ENCODE results near the gene CAMK1D. TPM values are rescaled to one million over a fixed set of nuclear protein-coding genes. Genes with fewer than 3 reads are reported as not detected.

The CAMK1D gene
- total RNA-seq, 1 donor from 2014 or later, result 58.8 TPM

DNA sequence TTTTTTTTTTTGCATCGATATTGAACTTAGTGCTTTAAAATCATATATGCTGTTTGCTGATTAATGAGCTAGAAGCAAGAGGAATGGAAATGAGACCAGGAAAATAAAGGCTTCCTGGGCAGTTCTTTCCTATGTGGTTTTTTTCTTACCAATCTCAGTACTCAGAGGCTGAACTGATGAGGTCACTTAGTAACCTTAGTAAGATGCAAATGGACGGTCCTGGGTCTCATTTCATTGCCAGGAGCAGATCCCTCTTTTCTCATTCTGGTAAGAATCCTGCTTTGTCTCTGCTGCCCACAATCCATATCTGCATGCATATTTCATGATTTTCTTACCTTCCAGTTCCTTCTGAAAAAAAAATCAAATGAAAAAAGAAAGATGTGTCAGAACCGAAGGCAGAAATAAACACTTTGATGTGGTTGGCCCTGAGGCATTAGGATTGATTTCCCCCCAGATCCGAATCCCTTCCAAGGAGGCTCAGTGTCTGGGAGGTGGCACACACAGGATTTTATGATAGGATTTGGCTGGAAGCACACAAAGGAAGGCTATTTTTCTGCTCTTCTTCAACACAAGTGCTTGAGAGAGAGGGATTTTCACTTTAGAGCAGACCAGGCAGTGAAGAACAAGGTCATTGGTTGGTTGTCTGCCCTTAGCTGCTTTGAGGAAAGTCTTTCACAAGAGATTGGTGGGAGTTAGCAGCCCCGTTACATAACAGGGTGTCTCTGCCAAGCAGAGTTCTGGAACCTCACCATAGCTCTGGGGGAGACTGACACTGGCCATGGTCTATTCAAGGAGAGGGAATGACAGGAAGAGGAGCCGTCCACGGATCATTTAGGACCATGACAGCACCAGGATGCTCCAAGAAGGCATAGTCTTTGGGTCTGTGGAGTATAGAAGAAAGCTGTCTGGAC lies 150.0 kb downstream of the CAMK1D start:
- TF ChIP-seq, protein P1, sequence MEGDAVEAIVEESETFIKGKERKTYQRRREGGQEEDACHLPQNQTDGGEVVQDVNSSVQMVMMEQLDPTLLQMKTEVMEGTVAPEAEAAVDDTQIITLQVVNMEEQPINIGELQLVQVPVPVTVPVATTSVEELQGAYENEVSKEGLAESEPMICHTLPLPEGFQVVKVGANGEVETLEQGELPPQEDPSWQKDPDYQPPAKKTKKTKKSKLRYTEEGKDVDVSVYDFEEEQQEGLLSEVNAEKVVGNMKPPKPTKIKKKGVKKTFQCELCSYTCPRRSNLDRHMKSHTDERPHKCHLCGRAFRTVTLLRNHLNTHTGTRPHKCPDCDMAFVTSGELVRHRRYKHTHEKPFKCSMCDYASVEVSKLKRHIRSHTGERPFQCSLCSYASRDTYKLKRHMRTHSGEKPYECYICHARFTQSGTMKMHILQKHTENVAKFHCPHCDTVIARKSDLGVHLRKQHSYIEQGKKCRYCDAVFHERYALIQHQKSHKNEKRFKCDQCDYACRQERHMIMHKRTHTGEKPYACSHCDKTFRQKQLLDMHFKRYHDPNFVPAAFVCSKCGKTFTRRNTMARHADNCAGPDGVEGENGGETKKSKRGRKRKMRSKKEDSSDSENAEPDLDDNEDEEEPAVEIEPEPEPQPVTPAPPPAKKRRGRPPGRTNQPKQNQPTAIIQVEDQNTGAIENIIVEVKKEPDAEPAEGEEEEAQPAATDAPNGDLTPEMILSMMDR (IDR thresholded peaks at IDR 0.05), result no peak
- peaks cover 52% of the 10 kb centered on the region for H3K4me1 Mint-ChIP-seq
- no peak for DNase-seq
- no peak for ATAC-seq (ENCODE audit: low read depth)
- intact Hi-C loops (cut with micrococcal nuclease), result no loop called here
- H3K27me3 Mint-ChIP-seq, result no peaks in the 10 kb centered on the region
- H3K4me3 Mint-ChIP-seq, result no peak overlapping the region
- no peak overlapping the region for H3K27ac Mint-ChIP-seq
- no peaks in the 10 kb centered on the region for H3K9me3 Mint-ChIP-seq
- ChIA-PET POLR2A (no interaction called here), CTCF (no interaction called here)
- peaks cover 12% of the 10 kb centered on the region for H3K36me3 Mint-ChIP-seq (ENCODE audit: low read depth)

DNA sequence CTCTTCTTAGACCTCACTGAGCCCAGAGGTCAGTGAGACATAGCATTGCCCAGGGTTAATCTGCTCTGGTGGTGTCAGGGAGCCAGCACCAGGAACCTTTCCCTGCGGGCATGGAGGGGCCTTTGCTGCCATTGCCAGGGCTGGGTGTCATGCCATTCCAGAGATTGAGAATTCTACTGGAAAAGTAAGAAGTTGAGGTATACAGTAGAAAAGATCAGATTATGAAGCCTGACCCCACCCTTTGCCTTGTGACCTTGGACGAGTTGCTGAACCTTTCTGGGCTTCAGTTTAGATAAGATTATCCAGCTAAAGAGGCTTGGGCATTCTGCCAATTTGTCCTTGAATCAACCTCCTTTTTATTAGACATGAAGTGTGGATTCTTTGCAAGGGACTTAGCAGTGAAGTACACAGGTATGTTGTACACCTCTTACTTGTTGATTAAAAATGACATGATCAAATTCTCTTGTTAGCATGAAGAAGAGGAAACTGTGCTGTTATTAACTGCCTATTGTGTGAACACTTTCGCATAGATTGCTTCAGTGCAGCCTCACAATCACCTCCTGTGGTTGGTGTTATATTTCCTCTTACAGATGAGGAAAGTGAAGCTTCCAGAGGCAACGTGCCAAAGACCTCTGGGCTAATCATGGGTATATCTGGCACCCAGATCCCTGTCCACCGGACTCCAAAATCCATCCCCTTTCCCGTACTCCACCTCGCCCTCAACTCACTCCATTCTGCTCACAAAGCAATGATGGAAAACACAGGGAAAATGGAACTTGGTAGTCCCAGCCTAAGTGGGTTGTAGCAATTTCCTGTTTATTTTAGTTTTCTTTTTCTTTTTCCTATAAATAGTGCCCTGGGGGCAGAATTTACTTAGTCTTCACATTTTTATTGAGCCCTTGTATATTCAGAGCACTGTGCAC lies 151.3 kb downstream of the CAMK1D start:
- no peak for DNase-seq
- H3K36me3 Mint-ChIP-seq (ENCODE audit: low read depth), result peaks cover 18% of the 10 kb centered on the region
- TF ChIP-seq, protein P1 (IDR thresholded peaks at IDR 0.05), result no peak
- H3K27me3 Mint-ChIP-seq, result no peaks in the 10 kb centered on the region
- H3K27ac Mint-ChIP-seq, result no peak overlapping the region
- H3K4me3 Mint-ChIP-seq, result no peak overlapping the region
- intact Hi-C loops (cut with micrococcal nuclease), result no loop called here
- CTCF ChIA-PET, result no interaction called here
- H3K4me1 Mint-ChIP-seq, result peaks cover 61% of the 10 kb centered on the region
- no peak for ATAC-seq (ENCODE audit: low read depth)
- no peaks in the 10 kb centered on the region for H3K9me3 Mint-ChIP-seq
- POLR2A ChIA-PET, result no interaction called here

DNA sequence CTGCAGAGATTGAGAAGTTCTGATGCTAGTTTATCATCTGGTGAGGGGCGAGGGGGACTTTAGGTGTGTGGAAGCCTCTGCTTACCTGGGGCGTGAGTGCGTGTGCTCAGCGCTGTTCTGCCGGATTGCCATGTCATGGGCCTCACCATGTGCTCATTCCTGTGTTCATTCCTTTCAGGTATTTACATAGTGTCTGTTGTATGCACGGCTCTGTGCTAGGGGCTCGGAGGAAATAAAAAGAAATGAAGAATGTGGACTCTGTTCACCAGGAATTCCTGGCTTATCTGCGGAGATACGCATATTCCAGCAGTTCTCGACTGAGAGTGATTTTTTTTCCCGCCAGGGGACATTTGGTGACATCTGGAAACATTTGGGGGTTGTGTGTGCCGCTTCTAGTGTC lies 152.0 kb downstream of the CAMK1D start:
- H3K36me3 Mint-ChIP-seq (ENCODE audit: low read depth), result peaks cover 16% of the 10 kb centered on the region

DNA sequence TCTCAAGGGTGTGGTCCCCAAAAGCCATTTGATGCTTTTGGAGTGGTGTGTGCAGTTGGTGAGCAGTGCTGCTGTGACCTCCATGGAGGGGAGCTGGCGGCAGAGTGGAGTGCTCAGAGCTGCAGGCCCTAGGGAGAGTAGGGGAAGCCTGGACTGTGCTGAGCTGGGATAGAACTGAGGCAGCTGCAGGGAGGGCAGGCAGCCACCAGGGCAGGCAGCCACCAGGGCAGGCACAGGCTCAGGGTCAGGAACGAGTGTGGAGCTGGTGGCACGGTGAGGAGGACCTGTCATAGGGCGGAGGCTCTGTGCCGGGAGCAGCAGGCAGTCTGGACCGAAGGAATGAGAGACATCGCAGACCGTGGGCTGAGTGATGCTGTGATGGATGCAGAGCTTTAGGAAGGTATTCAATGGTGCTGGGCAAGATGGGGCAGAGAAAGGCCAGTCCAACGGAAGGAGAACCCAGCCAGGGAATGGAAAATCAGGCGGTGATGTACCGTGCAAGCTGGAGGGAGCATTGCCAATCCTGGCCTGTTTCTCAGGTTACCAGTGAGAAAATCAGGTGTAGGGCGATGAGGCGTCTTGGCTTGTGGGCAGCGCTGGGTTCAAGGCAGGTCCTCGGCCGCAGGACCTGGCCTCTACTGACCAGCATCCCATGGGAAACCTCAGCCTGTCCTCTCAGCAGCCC lies 152.6 kb downstream of the CAMK1D start:
- H3K4me1 Mint-ChIP-seq, result peaks cover 69% of the 10 kb centered on the region
- TF ChIP-seq, protein P1 (IDR thresholded peaks at IDR 0.05), result no peak
- DNase-seq, result no peak
- peaks cover 16% of the 10 kb centered on the region for H3K36me3 Mint-ChIP-seq (ENCODE audit: low read depth)
- no peaks in the 10 kb centered on the region for H3K9me3 Mint-ChIP-seq
- no peaks in the 10 kb centered on the region for H3K27me3 Mint-ChIP-seq
- intact Hi-C loops (cut with micrococcal nuclease), result no loop called here
- H3K27ac Mint-ChIP-seq, result no peak overlapping the region
- CTCF ChIA-PET, result no interaction called here
- POLR2A ChIA-PET, result no interaction called here
- ATAC-seq (ENCODE audit: low read depth), result no peak
- H3K4me3 Mint-ChIP-seq, result no peak overlapping the region

More for the DNA sequence above, 152.0 kb downstream of the CAMK1D start:
- H3K9me3 Mint-ChIP-seq, result no peaks in the 10 kb centered on the region
- H3K27ac Mint-ChIP-seq, result no peak overlapping the region
- intact Hi-C loops (cut with micrococcal nuclease), result no loop called here
- H3K4me1 Mint-ChIP-seq, result peaks cover 65% of the 10 kb centered on the region
- no peak overlapping the region for H3K4me3 Mint-ChIP-seq
- TF ChIP-seq, protein P1 (IDR thresholded peaks at IDR 0.05), result no peak
- no peaks in the 10 kb centered on the region for H3K27me3 Mint-ChIP-seq
- DNase-seq, result no peak
- no peak for ATAC-seq (ENCODE audit: low read depth)
- ChIA-PET POLR2A (no interaction called here), CTCF (no interaction called here)

Measured in activated B cell treated with CpG ODN at 0.5 μM for 24 hours (primary cell).